Activated CD8-positive, alpha-beta T cell treated with anti-CD3 and anti-CD28 coated beads for 36 hours (primary cell): Measurements from ENCODE around the gene IL9. TPM values are rescaled to one million over a fixed set of nuclear protein-coding genes. Genes with fewer than 3 reads are reported as not detected.

Source experiments
- ATAC-seq: fragments of 200-7000 bp; cut with Tn5 transposase; one replicate; pipeline ENCODE4 v1.10.0; 2021; ENCODE audit warnings: mild to moderate bottlenecking, moderate library complexity
- CTCF ChIA-PET: fragments of 350-600 bp; sonication (Branson Sonifier 250); formaldehyde crosslinking; loops from one replicate; lab custom pipeline; 2021; ENCODE audit warnings: antibody characterized with exemption; lab: Charles Lee
- POLR2A ChIA-PET: fragments of 350-600 bp; sonication (Branson Sonifier 250); formaldehyde crosslinking; loops from one replicate; lab custom pipeline; 2021; ENCODE audit warnings: antibody characterized with exemption; lab: Charles Lee
- DNase-seq: peaks from one replicate; pipeline ENCODE4 v3.0.0-alpha.2; 2020
- H3K27ac Mint-ChIP-seq: one replicate; pipeline ENCODE4 v1.8.0; 2021; ENCODE audit warnings: mild to moderate bottlenecking, mixed read lengths
- H3K27me3 Mint-ChIP-seq: one replicate; pipeline ENCODE4 v1.8.0; 2021; ENCODE audit warnings: mixed read lengths
- H3K36me3 Mint-ChIP-seq: one replicate; pipeline ENCODE4 v1.8.0; 2021; ENCODE audit warnings: low read depth, mixed read lengths
- H3K4me1 Mint-ChIP-seq: one replicate; pipeline ENCODE4 v1.8.0; 2021; ENCODE audit warnings: low read depth, mixed read lengths
- H3K4me3 Mint-ChIP-seq: one replicate; pipeline ENCODE4 v1.8.0; 2021; ENCODE audit warnings: mild to moderate bottlenecking, moderate library complexity, mixed read lengths
- H3K9me3 Mint-ChIP-seq: one replicate; pipeline ENCODE4 v1.8.0; 2021; ENCODE audit warnings: mixed read lengths
- CTCF ChIP-seq: fragments of 200-600 bp; IDR thresholded peaks from one replicate; pipeline ENCODE4 v1.8.0; 2022; ENCODE audit warnings: antibody characterized with exemption, mild to moderate bottlenecking
- intact Hi-C: fragments of 100-400 bp; cut with micrococcal nuclease; formaldehyde crosslinking; loops from one replicate; pipeline ENCODE4 v1.10.0; 2022
- total RNA-seq, 2 experiments: library from RNA; stranded (reverse); gene quantifications; one replicate each; pipeline ENCODE4 v1.2.3, GENCODE V29; 2021

The IL9 gene
- total RNA-seq, 2 experiments from 2014 or later = not detected

- Mint-ChIP-seq H3K27ac (no peak overlapping the region), H3K4me1 (no peaks in the 10 kb centered on the region), H3K9me3 (no peaks in the 10 kb centered on the region), H3K4me3 (no peak overlapping the region), H3K36me3 (no peaks in the 10 kb centered on the region), H3K27me3 (peaks cover 2% of the 10 kb centered on the region)
- TF ChIP-seq CTCF = no peak
- ChIA-PET POLR2A (no interaction called here), CTCF (no interaction called here)
- DNase-seq (no peak), ATAC-seq (no peak)
- intact Hi-C loops = no loop called here
Measured at GRCh38 chr5:135850231-135850630, 45.4 kb downstream of the IL9 start.

GRCh38 chr5:135847976-135848375, 47.7 kb downstream of the IL9 start:
- DNase-seq (no peak), ATAC-seq (no peak)
- Mint-ChIP-seq H3K27me3 (no peaks in the 10 kb centered on the region), H3K36me3 (no peaks in the 10 kb centered on the region), H3K4me3 (no peak overlapping the region), H3K27ac (no peak overlapping the region), H3K9me3 (no peaks in the 10 kb centered on the region), H3K4me1 (no peaks in the 10 kb centered on the region)
- CTCF ChIA-PET = no interaction called here
- TF ChIP-seq CTCF = no peak
- intact Hi-C loops = no loop called here
- POLR2A ChIA-PET = no interaction called here

- H3K27ac Mint-ChIP-seq = no peak overlapping the region
- no peak for ATAC-seq
- no peaks in the 10 kb centered on the region for H3K4me1 Mint-ChIP-seq
- DNase-seq = no peak
- ChIA-PET POLR2A (no interaction called here), CTCF (no interaction called here)
- no peaks in the 10 kb centered on the region for H3K36me3 Mint-ChIP-seq
- no peaks in the 10 kb centered on the region for H3K9me3 Mint-ChIP-seq
- TF ChIP-seq CTCF = no peak
- no peak overlapping the region for H3K4me3 Mint-ChIP-seq
- peaks cover 1% of the 10 kb centered on the region for H3K27me3 Mint-ChIP-seq
- intact Hi-C loops = no loop called here
Measured at GRCh38 chr5:135846311-135846710, 49.3 kb downstream of the IL9 start.

GRCh38 chr5:135843571-135844337, 51.9 kb downstream of the IL9 start:
- Mint-ChIP-seq H3K27ac (no peak overlapping the region), H3K27me3 (peaks cover 8% of the 10 kb centered on the region), H3K36me3 (no peaks in the 10 kb centered on the region), H3K9me3 (peaks cover 8% of the 10 kb centered on the region), H3K4me1 (no peaks in the 10 kb centered on the region), H3K4me3 (no peak overlapping the region)
- no peak for DNase-seq
- ChIA-PET POLR2A (no interaction called here), CTCF (no interaction called here)
- TF ChIP-seq CTCF = no peak
- intact Hi-C loops = no loop called here
- no peak for ATAC-seq

- no peak overlapping the region for H3K4me3 Mint-ChIP-seq
- no peaks in the 10 kb centered on the region for H3K4me1 Mint-ChIP-seq
- ATAC-seq (no peak), DNase-seq (no peak)
- POLR2A ChIA-PET = no interaction called here
- intact Hi-C loops = no loop called here
- H3K9me3 Mint-ChIP-seq = peaks cover 12% of the 10 kb centered on the region
- H3K27ac Mint-ChIP-seq = no peak overlapping the region
- CTCF ChIA-PET = no interaction called here
- no peak for TF ChIP-seq CTCF
- H3K27me3 Mint-ChIP-seq = peaks cover 8% of the 10 kb centered on the region
- H3K36me3 Mint-ChIP-seq = no peaks in the 10 kb centered on the region
Measured at GRCh38 chr5:135842737-135843136, 52.9 kb downstream of the IL9 start.

Other genes with a start within 250 kb of the IL9 start
- gene SLC25A48, start 61.2 kb downstream of the IL9 start, total RNA-seq = not detected
- not detected for gene LECT2, start 59.1 kb upstream of the IL9 start, total RNA-seq
- not detected for gene TGFBI, start 133.1 kb upstream of the IL9 start, total RNA-seq
- gene SMAD5, start 237.0 kb upstream of the IL9 start, total RNA-seq = 10 to 100 TPM; 12.4 to 12.5 TPM